Measurements from ENCODE around the gene B3GALT2. TPM values are rescaled to one million over a fixed set of nuclear protein-coding genes. Genes with fewer than 3 reads are reported as not detected.

The B3GALT2 gene
- total RNA-seq, 1 experiment from 2014 or later = not detected

DNA sequence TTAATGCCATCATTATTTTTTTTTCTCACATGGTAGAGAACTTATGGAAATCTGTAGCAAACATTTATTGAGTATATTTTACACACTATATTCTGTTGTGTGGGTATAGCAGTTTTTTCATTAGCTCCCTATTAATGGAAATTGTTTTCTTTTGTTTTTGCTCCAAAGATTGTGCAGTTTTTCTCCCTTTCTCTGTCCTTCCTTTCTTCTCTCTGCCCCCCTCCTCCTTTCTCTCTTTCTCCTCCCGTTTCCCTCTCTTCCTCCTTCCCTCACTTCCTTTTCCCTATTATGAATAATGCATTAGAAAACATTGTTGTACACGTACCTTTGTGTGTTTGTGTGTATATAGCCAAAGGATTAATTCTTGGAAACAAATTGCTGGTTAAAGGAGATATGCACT, 44.0 kb downstream of the B3GALT2 start:
- no peaks in the 10 kb centered on the region for H3K79me2 ChIP-seq (ENCODE audit: insufficient read depth, low read length)
- no peaks in the 10 kb centered on the region for H4K20me1 ChIP-seq (ENCODE audit: control insufficient read depth, insufficient read depth, insufficient read length)
- no peak overlapping the region for H2BK12ac ChIP-seq (ENCODE audit: insufficient read length, low read depth, low read length)
- H3K18ac ChIP-seq (ENCODE audit: insufficient read length, low read depth, low read length) = no peak overlapping the region
- TF ChIP-seq, protein P1, sequence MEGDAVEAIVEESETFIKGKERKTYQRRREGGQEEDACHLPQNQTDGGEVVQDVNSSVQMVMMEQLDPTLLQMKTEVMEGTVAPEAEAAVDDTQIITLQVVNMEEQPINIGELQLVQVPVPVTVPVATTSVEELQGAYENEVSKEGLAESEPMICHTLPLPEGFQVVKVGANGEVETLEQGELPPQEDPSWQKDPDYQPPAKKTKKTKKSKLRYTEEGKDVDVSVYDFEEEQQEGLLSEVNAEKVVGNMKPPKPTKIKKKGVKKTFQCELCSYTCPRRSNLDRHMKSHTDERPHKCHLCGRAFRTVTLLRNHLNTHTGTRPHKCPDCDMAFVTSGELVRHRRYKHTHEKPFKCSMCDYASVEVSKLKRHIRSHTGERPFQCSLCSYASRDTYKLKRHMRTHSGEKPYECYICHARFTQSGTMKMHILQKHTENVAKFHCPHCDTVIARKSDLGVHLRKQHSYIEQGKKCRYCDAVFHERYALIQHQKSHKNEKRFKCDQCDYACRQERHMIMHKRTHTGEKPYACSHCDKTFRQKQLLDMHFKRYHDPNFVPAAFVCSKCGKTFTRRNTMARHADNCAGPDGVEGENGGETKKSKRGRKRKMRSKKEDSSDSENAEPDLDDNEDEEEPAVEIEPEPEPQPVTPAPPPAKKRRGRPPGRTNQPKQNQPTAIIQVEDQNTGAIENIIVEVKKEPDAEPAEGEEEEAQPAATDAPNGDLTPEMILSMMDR (conservative IDR thresholded peaks at IDR 0.05) = no peak
- H4K91ac ChIP-seq (ENCODE audit: insufficient read length, low read depth, low read length) = no peak overlapping the region
- no peak overlapping the region for H2AFZ ChIP-seq (ENCODE audit: low read length)
- no peaks in the 10 kb centered on the region for H3K9me3 Mint-ChIP-seq
- no peak overlapping the region for H3K56ac ChIP-seq (ENCODE audit: insufficient read length, low read depth, low read length)
- no peak overlapping the region for H3K27ac ChIP-seq (ENCODE audit: insufficient read length, low read depth, low read length)
- no peak overlapping the region for H3K4ac ChIP-seq (ENCODE audit: low read depth, low read length)
- peaks cover 38 to 61% (median 57%) of the 10 kb centered on the region in 3 experiments; a peak in 6 of 7 replicates for H3K36me3 Mint-ChIP-seq (ENCODE audit: insufficient read depth in 1 of 3, low read depth in 3 of 3)
- H3T11ph ChIP-seq (ENCODE audit: low read length) = no peak overlapping the region
- no peak overlapping the region for H4K8ac ChIP-seq (replicated peaks; ENCODE audit: insufficient read length, low read depth, low read length)
- H3K23me2 ChIP-seq (ENCODE audit: insufficient read length, low read depth, low read length, poor library complexity, severe bottlenecking) = no peaks in the 10 kb centered on the region
- no peak overlapping the region for H2BK15ac ChIP-seq (ENCODE audit: low read depth, low read length)
- H3K23ac ChIP-seq (ENCODE audit: insufficient read length, low read depth, low read length) = no peak overlapping the region
- H3K27me3 ChIP-seq (ENCODE audit: insufficient read depth, low read length) = no peaks in the 10 kb centered on the region
- H3K4me2 ChIP-seq (ENCODE audit: insufficient read depth, insufficient read length, low read length) = no peak overlapping the region
- H3K27ac Mint-ChIP-seq = no peak overlapping the region
- no peak overlapping the region for H3K14ac ChIP-seq (ENCODE audit: insufficient read depth, low read length)
- H3K9ac ChIP-seq (ENCODE audit: extremely low read depth, insufficient read length, low read length) = no peak overlapping the region
- WGBS (ENCODE audit: extremely low coverage, insufficient read length, low lambda C conversion rate) = no CpG with 5 or more reads among the region's 2 CpGs
- no peaks in the 10 kb centered on the region for H3K79me1 ChIP-seq (ENCODE audit: insufficient read depth, low read depth, low read length, poor library complexity, severe bottlenecking)
- H2BK20ac ChIP-seq (ENCODE audit: low read depth, low read length, poor library complexity, severe bottlenecking) = no peak overlapping the region
- no peaks in the 10 kb centered on the region for H3K9me3 ChIP-seq (ENCODE audit: control insufficient read depth, low read depth, low read length)
- H3K4me1 ChIP-seq (ENCODE audit: insufficient read depth, low read length) = peaks cover 4% of the 10 kb centered on the region; the same call in 1 of the 2 replicates
- DNase-seq = no peak
- peaks cover 7 to 10% of the 10 kb centered on the region in 2 experiments for H3K4me1 Mint-ChIP-seq
- H2BK120ac ChIP-seq (ENCODE audit: low read depth, low read length, poor library complexity, severe bottlenecking) = no peak overlapping the region
- H3K4me3 Mint-ChIP-seq = no peak overlapping the region
- H4K5ac ChIP-seq (ENCODE audit: insufficient read length, low read depth, low read length) = no peak overlapping the region
- H3K27me3 Mint-ChIP-seq (ENCODE audit: low read depth) = no peaks in the 10 kb centered on the region
- no peak overlapping the region for H2AK5ac ChIP-seq (ENCODE audit: insufficient read length, low read length)
- no peak overlapping the region for H2BK5ac ChIP-seq (ENCODE audit: insufficient read length, low read length)
